GM19193 (cell line): ENCODE measurements around the gene STX1B.

ENCODE experiments used
- POLR2A ChIP-seq: IDR thresholded peaks from 4 replicates; pipeline ENCODE4 v1.6.1; 2011; ENCODE audit not compliant: insufficient read depth, insufficient read length; ENCODE audit errors: extremely low read depth

Gene STX1B

GRCh38 chr16:30941600-30942425, 68.6 kb downstream of the STX1B start:
- TF ChIP-seq POLR2A = no peak
